ENCODE results near the gene SFSWAP. TPM values are rescaled to one million over a fixed set of nuclear protein-coding genes. Genes with fewer than 3 reads are reported as not detected.
"Not testable (repeated sequence)": the region's sequence is repeated elsewhere in the genome, so short reads cannot be mapped to it uniquely, and the experiment has no call there.

The SFSWAP gene
- total and polyA plus RNA-seq, 7 donors: 10.8 to 42.9 (median 27.8) TPM

- intact Hi-C loops (cut with DNase I): no loop called here
- no peak for DNase-seq
- H3K9me3 ChIP-seq: no peaks in the 10 kb centered on the region
- no peak overlapping the region for H3K27ac ChIP-seq
- 64 to 66% methylated on average over 44 of the region's 44 CpGs for WGBS, 2 donors
- H3K36me3 ChIP-seq: no peaks in the 10 kb centered on the region
- H3K27me3 ChIP-seq: no peaks in the 10 kb centered on the region
- H3K4me1 ChIP-seq: peaks cover 0 to 7% (median 5%) of the 10 kb centered on the region in 4 donors
- TF ChIP-seq, protein P1, sequence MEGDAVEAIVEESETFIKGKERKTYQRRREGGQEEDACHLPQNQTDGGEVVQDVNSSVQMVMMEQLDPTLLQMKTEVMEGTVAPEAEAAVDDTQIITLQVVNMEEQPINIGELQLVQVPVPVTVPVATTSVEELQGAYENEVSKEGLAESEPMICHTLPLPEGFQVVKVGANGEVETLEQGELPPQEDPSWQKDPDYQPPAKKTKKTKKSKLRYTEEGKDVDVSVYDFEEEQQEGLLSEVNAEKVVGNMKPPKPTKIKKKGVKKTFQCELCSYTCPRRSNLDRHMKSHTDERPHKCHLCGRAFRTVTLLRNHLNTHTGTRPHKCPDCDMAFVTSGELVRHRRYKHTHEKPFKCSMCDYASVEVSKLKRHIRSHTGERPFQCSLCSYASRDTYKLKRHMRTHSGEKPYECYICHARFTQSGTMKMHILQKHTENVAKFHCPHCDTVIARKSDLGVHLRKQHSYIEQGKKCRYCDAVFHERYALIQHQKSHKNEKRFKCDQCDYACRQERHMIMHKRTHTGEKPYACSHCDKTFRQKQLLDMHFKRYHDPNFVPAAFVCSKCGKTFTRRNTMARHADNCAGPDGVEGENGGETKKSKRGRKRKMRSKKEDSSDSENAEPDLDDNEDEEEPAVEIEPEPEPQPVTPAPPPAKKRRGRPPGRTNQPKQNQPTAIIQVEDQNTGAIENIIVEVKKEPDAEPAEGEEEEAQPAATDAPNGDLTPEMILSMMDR (IDR thresholded peaks at IDR 0.05): no peak
- TF ChIP-seq POLR2A (IDR thresholded peaks at IDR 0.05) (no peak), POLR2AphosphoS5 (IDR thresholded peaks at IDR 0.05) (no peak), EP300 (IDR thresholded peaks at IDR 0.05) (no peak)
- H3K4me3 ChIP-seq: peak overlapping the region in 1 of 4 donors; percentile 26
These were observed 98.0 kb downstream of the SFSWAP start for GRCh38 chr12:131808744-131809371.

- 70 to 84% methylated on average over 6 to 7 of the region's 9 CpGs for WGBS, 2 donors
These were observed 98.8 kb downstream of the SFSWAP start for GRCh38 chr12:131809476-131810254.

DNA sequence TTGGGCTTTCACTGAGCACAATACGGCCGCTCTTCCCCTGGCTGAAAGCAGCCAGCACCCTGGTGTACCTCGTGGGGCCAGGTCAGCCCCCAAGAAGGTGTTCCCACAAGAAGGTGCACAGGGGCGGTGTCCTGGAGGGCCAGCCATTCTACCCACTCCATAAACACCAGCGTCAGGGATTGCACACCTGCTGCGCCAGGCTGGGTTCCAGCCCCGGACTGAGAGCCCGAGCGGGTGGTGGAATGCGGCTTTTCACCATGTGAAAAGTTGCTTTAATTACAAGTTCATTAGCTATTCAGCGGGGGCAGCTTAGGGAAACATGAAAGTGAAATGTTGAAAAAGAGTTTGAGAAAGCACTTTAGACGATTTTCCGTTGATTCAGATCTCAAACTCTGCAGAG is 99.8 kb downstream of the SFSWAP start:
- 74 to 77% methylated on average over 13 of the region's 13 CpGs for WGBS, 2 donors
- intact Hi-C loops (cut with DNase I): no loop called here
- Histone ChIP-seq H3K36me3 (no peaks in the 10 kb centered on the region), H3K9me3 (no peaks in the 10 kb centered on the region), H3K4me3 (no peak overlapping the region), H3K27ac (no peak overlapping the region), H3K27me3 (no peaks in the 10 kb centered on the region), H3K4me1 (no peaks in the 10 kb centered on the region)
- TF ChIP-seq POLR2AphosphoS5 (IDR thresholded peaks at IDR 0.05) (no peak), POLR2A (IDR thresholded peaks at IDR 0.05) (no peak), EP300 (IDR thresholded peaks at IDR 0.05) (no peak)
- TF ChIP-seq, protein P1 (IDR thresholded peaks at IDR 0.05): no peak
- no peak for DNase-seq

More at GRCh38 chr12:131809476-131810254, 98.8 kb downstream of the SFSWAP start:
- H3K27ac ChIP-seq; H3K9me3 ChIP-seq; DNase-seq; H3K36me3 ChIP-seq; H3K27me3 ChIP-seq; intact Hi-C loops (cut with DNase I); H3K4me1 ChIP-seq; H3K4me3 ChIP-seq: not testable (repeated sequence)

DNA sequence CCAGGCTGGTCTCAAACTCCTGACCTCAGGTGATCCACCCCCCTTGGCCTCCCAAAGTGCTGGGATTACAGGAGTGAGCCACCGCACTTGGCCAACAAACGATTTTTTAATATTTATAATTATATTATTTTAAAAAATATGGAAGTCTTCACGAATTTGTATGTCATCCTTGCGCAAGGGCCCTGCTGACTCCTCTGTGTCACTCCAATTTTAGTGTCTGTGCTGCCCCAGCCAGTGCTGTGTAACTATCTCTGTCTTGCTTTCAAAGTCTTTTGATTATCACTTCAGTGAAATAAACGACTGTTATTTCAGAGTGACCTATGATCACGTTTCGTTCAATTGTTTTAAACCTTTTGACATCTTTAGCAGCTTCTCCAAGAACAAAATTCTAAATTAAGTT is 104.2 kb downstream of the SFSWAP start:
- Histone ChIP-seq H3K4me3 (no peak overlapping the region), H3K36me3 (no peaks in the 10 kb centered on the region), H3K4me1 (no peaks in the 10 kb centered on the region), H3K27ac (no peak overlapping the region), H3K27me3 (no peaks in the 10 kb centered on the region), H3K9me3 (no peaks in the 10 kb centered on the region)
- no peak for TF ChIP-seq POLR2A (IDR thresholded peaks at IDR 0.05)
- TF ChIP-seq POLR2AphosphoS5 (IDR thresholded peaks at IDR 0.05): no peak
- TF ChIP-seq, protein P1 (IDR thresholded peaks at IDR 0.05): no peak
- TF ChIP-seq EP300 (IDR thresholded peaks at IDR 0.05): no peak
- DNase-seq: no peak
- intact Hi-C loops (cut with DNase I): no loop called here
- WGBS, 2 donors: 79 to 86% methylated on average over 7 of the region's 7 CpGs

GRCh38 chr12:131816495-131816894 is 105.6 kb downstream of the SFSWAP start:
- WGBS, 2 donors: 72 to 87% methylated on average over 5 of the region's 5 CpGs
- DNase-seq: no peak
- intact Hi-C loops (cut with DNase I): no loop called here
- no peak for TF ChIP-seq POLR2AphosphoS5 (IDR thresholded peaks at IDR 0.05)
- TF ChIP-seq, protein P1 (IDR thresholded peaks at IDR 0.05): no peak
- no peak for TF ChIP-seq EP300 (IDR thresholded peaks at IDR 0.05)
- TF ChIP-seq POLR2A (IDR thresholded peaks at IDR 0.05): no peak
- no peaks in the 10 kb centered on the region for H3K36me3 ChIP-seq
- H3K27ac ChIP-seq: no peak overlapping the region
- H3K9me3 ChIP-seq: no peaks in the 10 kb centered on the region
- no peaks in the 10 kb centered on the region for H3K27me3 ChIP-seq
- H3K4me1 ChIP-seq: no peaks in the 10 kb centered on the region
- no peak overlapping the region for H3K4me3 ChIP-seq

Data from sigmoid colon (tissue), 7 donors.